ENCODE measurements around the gene C10orf120. TPM values are rescaled to one million over a fixed set of nuclear protein-coding genes. Genes with fewer than 3 reads are reported as not detected.

The C10orf120 gene
- total RNA-seq, 2 donors from 2014 or later: not detected

DNA sequence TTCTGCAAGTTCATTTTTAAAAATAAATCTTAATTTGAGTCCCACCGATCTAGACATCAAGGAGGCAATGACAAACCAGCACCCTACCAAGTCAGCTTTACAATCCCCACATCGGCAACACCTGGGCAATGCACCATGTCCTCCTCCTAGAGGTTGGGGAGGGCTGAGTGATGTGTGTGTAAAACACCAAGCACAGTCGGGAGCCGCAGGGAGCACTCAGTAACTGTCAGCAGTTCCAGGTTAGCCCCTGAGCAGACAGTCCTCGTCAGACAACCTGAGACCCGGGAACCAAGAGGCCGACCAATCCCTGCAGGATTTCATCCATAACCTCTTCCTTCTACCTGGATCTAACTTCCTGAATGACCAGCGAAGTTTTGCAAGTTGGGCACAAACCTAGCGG is 15.9 kb upstream of the C10orf120 start:
- Histone ChIP-seq H3K4me1 (peaks cover 10% of the 10 kb centered on the region), H3K9me3 (no peaks in the 10 kb centered on the region), H3K27me3 (no peaks in the 10 kb centered on the region), H3K27ac (no peak overlapping the region), H3K4me3 (no peak overlapping the region), H3K36me3 (replicated peaks in 1 of 2; ENCODE audit: insufficient read depth in 1 of 2, low read depth in 2 of 2) (no peaks in the 10 kb centered on the region)
- ATAC-seq (no peak), DNase-seq (no peak)
- 82 to 90% methylated on average over 9 of the region's 9 CpGs for WGBS, 2 donors
- intact Hi-C loops (cut with DNase I): no loop called here
- TF ChIP-seq, protein P1, sequence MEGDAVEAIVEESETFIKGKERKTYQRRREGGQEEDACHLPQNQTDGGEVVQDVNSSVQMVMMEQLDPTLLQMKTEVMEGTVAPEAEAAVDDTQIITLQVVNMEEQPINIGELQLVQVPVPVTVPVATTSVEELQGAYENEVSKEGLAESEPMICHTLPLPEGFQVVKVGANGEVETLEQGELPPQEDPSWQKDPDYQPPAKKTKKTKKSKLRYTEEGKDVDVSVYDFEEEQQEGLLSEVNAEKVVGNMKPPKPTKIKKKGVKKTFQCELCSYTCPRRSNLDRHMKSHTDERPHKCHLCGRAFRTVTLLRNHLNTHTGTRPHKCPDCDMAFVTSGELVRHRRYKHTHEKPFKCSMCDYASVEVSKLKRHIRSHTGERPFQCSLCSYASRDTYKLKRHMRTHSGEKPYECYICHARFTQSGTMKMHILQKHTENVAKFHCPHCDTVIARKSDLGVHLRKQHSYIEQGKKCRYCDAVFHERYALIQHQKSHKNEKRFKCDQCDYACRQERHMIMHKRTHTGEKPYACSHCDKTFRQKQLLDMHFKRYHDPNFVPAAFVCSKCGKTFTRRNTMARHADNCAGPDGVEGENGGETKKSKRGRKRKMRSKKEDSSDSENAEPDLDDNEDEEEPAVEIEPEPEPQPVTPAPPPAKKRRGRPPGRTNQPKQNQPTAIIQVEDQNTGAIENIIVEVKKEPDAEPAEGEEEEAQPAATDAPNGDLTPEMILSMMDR (IDR thresholded peaks at IDR 0.05): no peak
- TF ChIP-seq POLR2A (IDR thresholded peaks at IDR 0.05): no peak

DNA sequence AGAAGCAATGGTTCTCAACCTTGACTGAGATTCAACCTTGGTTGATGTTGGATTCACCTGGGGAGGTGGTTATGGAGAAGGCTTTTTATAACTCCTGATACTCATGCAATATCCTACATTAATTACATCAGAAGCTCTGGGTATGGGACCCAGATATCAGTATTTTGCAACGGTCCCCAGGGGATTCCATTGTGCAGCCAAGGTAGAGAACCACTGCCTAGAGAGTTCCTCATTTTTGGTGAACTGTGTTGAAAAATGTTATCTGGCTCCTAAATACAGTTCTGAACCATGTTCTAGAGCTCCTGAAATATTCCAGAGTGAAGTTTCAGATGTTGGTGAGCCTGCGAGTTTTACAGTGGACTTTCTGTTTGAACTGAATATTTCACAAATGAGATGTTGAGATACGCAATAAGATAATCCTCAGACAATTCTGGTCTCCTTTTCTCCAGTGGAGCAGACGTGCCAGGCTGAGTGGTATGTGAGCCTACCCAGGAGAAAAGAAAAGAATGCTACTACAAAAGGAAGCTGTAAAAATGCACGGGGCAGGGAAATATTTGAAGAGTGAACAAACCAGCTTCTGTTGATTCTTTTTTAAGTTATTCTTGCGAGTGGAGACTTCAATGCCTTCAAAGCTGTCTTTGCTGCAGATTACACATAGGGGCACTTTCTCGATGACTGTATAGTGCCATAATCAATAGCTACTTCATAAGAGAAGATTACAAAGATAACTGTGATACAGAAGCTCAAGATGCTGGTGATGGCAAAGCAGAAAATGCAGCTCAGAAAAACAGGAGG is 13.6 kb upstream of the C10orf120 start:
- Histone ChIP-seq H3K27me3 (no peaks in the 10 kb centered on the region), H3K9me3 (no peaks in the 10 kb centered on the region), H3K4me1 (peaks cover 22% of the 10 kb centered on the region), H3K27ac (no peak overlapping the region), H3K4me3 (no peak overlapping the region), H3K36me3 (replicated peaks in 1 of 2; ENCODE audit: insufficient read depth in 1 of 2, low read depth in 2 of 2) (no peaks in the 10 kb centered on the region)
- WGBS, 2 donors: 62 to 65% methylated on average over 7 of the region's 7 CpGs
- TF ChIP-seq, protein P1 (IDR thresholded peaks at IDR 0.05): no peak
- TF ChIP-seq POLR2A (IDR thresholded peaks at IDR 0.05): no peak
- intact Hi-C loops (cut with DNase I): no loop called here
- DNase-seq (no peak), ATAC-seq (no peak)

DNA sequence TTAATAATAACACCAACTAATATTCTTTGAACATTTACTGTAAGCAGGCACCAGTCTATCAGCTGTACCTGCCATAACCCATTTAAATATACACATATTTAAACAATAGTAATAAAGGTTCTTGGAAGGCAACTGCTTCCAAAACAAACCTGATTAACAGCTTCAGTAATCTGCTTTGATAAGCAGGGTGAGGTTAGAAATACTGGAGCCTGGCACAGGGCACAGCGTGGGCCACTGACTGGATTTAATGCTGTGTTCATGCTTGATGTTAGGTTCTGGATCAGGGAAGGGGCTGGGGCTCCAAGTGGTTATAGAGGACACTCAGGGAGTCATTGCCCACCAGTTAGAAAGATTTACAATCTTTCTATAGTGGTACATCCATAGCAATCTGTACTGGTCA is 10.9 kb upstream of the C10orf120 start:
- intact Hi-C loops (cut with DNase I): no loop called here
- Histone ChIP-seq H3K4me1 (peaks cover 22% of the 10 kb centered on the region), H3K36me3 (replicated peaks in 1 of 2; ENCODE audit: insufficient read depth in 1 of 2, low read depth in 2 of 2) (no peaks in the 10 kb centered on the region), H3K4me3 (no peak overlapping the region), H3K9me3 (no peaks in the 10 kb centered on the region), H3K27ac (no peak overlapping the region), H3K27me3 (no peaks in the 10 kb centered on the region)
- ATAC-seq: peak; percentile 48
- WGBS, 2 donors: 7 to 12% methylated on average over 1 of the region's 1 CpG
- DNase-seq: peak in 3 of 4 donors; percentile 25 to 62 (median 36)
- no peak for TF ChIP-seq POLR2A (IDR thresholded peaks at IDR 0.05)
- TF ChIP-seq, protein P1 (IDR thresholded peaks at IDR 0.05): no peak

DNA sequence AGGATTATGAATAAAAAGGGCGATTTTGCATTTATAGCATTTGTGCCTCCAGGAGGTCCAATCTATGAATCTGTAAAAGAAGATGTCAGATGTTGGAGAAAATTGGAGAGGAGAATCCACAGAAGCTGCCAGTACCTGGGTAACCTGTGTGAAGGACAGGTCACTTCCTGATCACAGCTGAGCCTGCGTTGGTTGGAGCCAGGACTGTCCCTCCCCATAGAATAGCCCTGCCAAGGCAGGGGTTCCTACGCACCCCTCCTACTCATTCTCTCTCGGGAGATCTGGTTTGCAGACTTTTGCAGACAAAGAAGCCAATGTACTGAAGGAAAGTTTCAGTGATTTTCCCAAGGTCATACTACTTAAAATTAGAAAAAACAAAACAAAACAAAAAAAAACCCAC is 10.3 kb upstream of the C10orf120 start:
- no peak for TF ChIP-seq POLR2A (IDR thresholded peaks at IDR 0.05)
- TF ChIP-seq, protein P1 (IDR thresholded peaks at IDR 0.05): no peak
- Histone ChIP-seq H3K9me3 (no peaks in the 10 kb centered on the region), H3K27me3 (no peaks in the 10 kb centered on the region), H3K4me3 (no peak overlapping the region), H3K27ac (no peak overlapping the region), H3K4me1 (peaks cover 22% of the 10 kb centered on the region), H3K36me3 (replicated peaks in 1 of 2; ENCODE audit: insufficient read depth in 1 of 2, low read depth in 2 of 2) (no peaks in the 10 kb centered on the region)
- DNase-seq: peak in 3 of 4 donors; percentile 22 to 46 (median 23)
- intact Hi-C loops (cut with DNase I): loop anchor here (5.0 kb wide), 1 partner anchor 68 kb away; no protein-coding TSS in a partner anchor
- ATAC-seq: peak; percentile 62
- WGBS, 2 donors: 17 to 23% methylated on average over 4 of the region's 4 CpGs

GRCh38 chr10:122707535-122707934 is 7.9 kb upstream of the C10orf120 start:
- intact Hi-C loops (cut with DNase I): loop anchor here (5.0 kb wide), 1 partner anchor 65 kb away; no protein-coding TSS in a partner anchor
- Histone ChIP-seq H3K36me3 (replicated peaks in 1 of 2; ENCODE audit: insufficient read depth in 1 of 2, low read depth in 2 of 2) (no peaks in the 10 kb centered on the region), H3K4me1 (peaks cover 22% of the 10 kb centered on the region), H3K27ac (no peak overlapping the region), H3K9me3 (no peaks in the 10 kb centered on the region), H3K27me3 (no peaks in the 10 kb centered on the region), H3K4me3 (no peak overlapping the region)
- 66 to 72% methylated on average over 9 of the region's 9 CpGs for WGBS, 2 donors
- no peak for ATAC-seq
- DNase-seq: no peak
- TF ChIP-seq POLR2A (IDR thresholded peaks at IDR 0.05): no peak
- TF ChIP-seq, protein P1 (IDR thresholded peaks at IDR 0.05): no peak
